Measurements from ENCODE around the gene DNAH8. TPM values are rescaled to one million over a fixed set of nuclear protein-coding genes. Genes with fewer than 3 reads are reported as not detected.

The DNAH8 gene
- total and polyA plus RNA-seq, 3 donors from 2014 or later, result 17.2 to 23.7 (median 19.0) TPM

DNA sequence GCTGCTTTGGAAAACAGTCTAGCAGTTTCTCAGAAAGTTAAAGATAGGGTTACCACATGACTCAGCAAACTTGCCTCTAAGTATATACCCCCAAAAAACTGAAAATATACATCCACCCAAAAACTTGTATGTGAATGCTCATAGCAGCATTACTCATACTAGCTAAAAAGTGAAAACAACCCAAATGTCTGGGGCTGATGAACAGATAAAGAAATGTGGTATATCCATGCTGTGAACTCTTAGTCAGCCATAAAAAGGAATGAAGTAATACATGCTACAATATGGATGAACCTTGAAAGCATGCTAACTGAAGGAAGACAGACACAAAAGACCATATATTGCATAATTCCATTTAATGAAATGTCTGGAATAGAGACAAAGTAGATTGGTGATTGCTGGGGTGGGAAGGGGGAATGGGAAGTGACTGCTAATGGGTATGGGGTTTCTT, 253.6 kb downstream of the DNAH8 start:
- DNase-seq, result no peak
- no peak overlapping the region for H3K27ac ChIP-seq
- no peak overlapping the region for H3K4me3 ChIP-seq
- no peaks in the 10 kb centered on the region for H3K4me1 ChIP-seq
- intact Hi-C loops (cut with DNase I; ENCODE audit: low total_unique reads), result no loop called here
- no peaks in the 10 kb centered on the region for H3K36me3 ChIP-seq (ENCODE audit: low read depth, missing control alignments)
- no peaks in the 10 kb centered on the region for H3K27me3 ChIP-seq
- no peaks in the 10 kb centered on the region for H3K9me3 ChIP-seq
- TF ChIP-seq POLR2A (IDR thresholded peaks at IDR 0.05), result no peak
- TF ChIP-seq, protein P1, sequence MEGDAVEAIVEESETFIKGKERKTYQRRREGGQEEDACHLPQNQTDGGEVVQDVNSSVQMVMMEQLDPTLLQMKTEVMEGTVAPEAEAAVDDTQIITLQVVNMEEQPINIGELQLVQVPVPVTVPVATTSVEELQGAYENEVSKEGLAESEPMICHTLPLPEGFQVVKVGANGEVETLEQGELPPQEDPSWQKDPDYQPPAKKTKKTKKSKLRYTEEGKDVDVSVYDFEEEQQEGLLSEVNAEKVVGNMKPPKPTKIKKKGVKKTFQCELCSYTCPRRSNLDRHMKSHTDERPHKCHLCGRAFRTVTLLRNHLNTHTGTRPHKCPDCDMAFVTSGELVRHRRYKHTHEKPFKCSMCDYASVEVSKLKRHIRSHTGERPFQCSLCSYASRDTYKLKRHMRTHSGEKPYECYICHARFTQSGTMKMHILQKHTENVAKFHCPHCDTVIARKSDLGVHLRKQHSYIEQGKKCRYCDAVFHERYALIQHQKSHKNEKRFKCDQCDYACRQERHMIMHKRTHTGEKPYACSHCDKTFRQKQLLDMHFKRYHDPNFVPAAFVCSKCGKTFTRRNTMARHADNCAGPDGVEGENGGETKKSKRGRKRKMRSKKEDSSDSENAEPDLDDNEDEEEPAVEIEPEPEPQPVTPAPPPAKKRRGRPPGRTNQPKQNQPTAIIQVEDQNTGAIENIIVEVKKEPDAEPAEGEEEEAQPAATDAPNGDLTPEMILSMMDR (IDR thresholded peaks at IDR 0.05), result no peak

DNA sequence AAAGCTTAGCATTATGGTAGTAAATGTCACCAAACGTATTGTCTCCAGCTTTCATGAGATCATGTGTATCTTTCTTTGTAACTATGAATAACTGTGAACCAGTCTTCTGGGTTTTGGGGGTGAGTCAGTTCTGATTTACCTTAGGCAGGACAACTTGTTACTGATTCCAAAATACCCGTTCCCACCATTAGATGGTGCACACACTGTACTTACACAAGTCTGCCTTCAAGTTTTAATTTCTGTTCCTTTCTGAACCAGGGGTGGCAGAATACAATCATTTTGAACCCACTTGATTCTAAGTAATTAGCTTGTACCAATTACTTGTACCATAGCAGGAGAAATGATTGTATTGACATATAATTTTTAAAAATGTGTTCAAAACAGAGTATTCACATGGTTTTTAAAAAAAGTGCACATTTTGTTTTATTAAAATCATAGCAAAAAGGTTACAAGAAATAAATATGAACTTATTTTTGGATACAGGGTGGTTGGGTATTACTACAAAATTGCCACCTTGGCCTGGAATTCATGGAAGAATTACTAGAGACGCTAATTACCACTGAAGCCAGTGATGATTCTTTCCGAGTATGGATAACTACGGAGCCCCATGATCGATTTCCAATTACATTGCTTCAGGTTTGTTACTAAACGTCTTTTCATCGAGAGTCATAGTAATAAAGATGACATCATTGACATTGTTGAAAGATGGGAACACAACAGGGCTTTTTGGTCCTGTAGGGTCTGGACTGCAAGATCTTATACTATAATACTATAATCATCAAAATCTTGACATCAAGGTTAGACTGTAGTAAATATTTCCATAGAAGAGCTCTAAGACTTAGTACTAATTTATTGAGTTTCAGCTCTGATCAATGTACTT, 258.3 kb downstream of the DNAH8 start:
- DNase-seq, result peak; percentile 26

DNA sequence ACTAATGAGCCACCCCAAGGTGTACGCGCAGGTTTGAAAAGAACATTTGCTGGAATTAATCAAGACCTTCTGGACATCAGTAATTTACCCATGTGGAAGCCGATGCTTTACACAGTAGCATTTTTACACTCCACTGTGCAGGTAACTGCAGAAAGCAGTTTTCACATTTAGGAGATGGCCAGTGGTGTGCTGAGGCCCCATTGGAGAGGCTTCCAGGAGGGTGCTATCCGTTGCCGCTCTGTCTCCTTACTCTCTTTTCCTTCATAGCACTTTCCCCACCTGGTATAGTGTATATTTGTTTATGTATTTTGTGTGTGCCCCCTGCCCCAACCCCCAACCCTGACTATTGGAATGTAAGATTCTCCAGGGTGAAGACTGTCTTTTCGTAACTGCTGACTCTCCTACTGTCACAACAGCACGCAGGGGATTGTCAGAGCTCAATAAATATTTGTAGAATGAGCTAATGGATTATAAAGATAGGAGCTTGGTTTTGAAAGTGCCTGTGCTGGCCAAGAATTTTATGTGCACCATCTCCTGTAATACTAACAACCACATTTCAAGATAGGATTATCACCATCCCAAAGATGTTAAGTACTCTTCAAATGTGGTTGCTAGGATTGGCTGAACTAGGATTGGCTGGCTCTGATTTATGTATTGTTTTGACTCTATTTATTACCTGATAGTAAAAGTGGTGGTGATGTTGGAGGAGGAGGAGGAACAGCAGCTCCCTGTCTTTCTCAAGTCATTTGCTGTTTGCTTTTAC, 259.5 kb downstream of the DNAH8 start:
- no peak overlapping the region for H3K4me3 ChIP-seq
- 73 to 78% methylated on average over 7 of the region's 7 CpGs for WGBS, 2 donors

More for the DNA sequence above, 258.3 kb downstream of the DNAH8 start:
- Histone ChIP-seq H3K4me1 (no peaks in the 10 kb centered on the region), H3K4me3 (no peak overlapping the region), H3K27me3 (no peaks in the 10 kb centered on the region), H3K9me3 (no peaks in the 10 kb centered on the region), H3K36me3 (ENCODE audit: low read depth, missing control alignments) (no peaks in the 10 kb centered on the region), H3K27ac (no peak overlapping the region)
- intact Hi-C loops (cut with DNase I; ENCODE audit: low total_unique reads), result no loop called here
- 75 to 83% methylated on average over 8 of the region's 8 CpGs for whole genome bisulfite sequencing, 2 donors
- TF ChIP-seq POLR2A (IDR thresholded peaks at IDR 0.05), result no peak
- TF ChIP-seq, protein P1 (IDR thresholded peaks at IDR 0.05), result peak; percentile 22 to 42 (median 30)

DNA sequence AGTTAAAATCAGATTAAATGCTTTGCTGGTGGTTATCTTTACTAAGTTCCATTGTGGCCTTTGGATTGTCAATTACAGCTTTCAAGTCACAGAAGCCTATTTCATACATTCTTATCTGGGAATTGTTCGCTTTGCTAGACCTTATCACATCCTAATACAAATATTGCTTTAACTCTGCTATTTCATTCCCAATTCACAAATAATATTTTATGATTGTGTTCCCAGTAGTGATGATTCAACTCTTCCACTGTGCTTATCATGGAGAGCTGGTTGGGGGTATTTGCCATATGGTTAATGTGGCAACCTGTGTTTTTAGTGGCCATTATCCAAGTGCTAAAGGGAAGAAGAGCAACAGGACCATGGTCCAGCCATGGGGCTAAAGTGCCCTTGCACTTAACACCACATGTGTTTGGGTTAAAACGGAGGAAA, 260.5 kb downstream of the DNAH8 start:
- DNase-seq, result no peak
- Histone ChIP-seq H3K9me3 (no peaks in the 10 kb centered on the region), H3K27me3 (no peaks in the 10 kb centered on the region), H3K27ac (no peak overlapping the region), H3K36me3 (ENCODE audit: low read depth, missing control alignments) (no peaks in the 10 kb centered on the region), H3K4me1 (no peaks in the 10 kb centered on the region), H3K4me3 (no peak overlapping the region)
- intact Hi-C loops (cut with DNase I; ENCODE audit: low total_unique reads), result no loop called here
- WGBS, 2 donors, result 65 to 83% methylated on average over 2 of the region's 2 CpGs
- TF ChIP-seq, protein P1 (IDR thresholded peaks at IDR 0.05), result no peak
- no peak for TF ChIP-seq POLR2A (IDR thresholded peaks at IDR 0.05)

More for the DNA sequence above, 259.5 kb downstream of the DNAH8 start:
- H3K27me3 ChIP-seq, result no peaks in the 10 kb centered on the region
- no peaks in the 10 kb centered on the region for H3K4me1 ChIP-seq
- no peak overlapping the region for H3K27ac ChIP-seq
- no peak for DNase-seq
- H3K9me3 ChIP-seq, result no peaks in the 10 kb centered on the region
- intact Hi-C loops (cut with DNase I; ENCODE audit: low total_unique reads), result no loop called here
- no peak for TF ChIP-seq POLR2A (IDR thresholded peaks at IDR 0.05)
- TF ChIP-seq, protein P1 (IDR thresholded peaks at IDR 0.05), result no peak
- H3K36me3 ChIP-seq (ENCODE audit: low read depth, missing control alignments), result no peaks in the 10 kb centered on the region

All from testis (tissue), 3 donors.